ENCODE measurements around the gene SART1.
A peak's percentile ranks its signal among the peaks of the same experiment; 100 is the strongest.

Gene SART1

DNA sequence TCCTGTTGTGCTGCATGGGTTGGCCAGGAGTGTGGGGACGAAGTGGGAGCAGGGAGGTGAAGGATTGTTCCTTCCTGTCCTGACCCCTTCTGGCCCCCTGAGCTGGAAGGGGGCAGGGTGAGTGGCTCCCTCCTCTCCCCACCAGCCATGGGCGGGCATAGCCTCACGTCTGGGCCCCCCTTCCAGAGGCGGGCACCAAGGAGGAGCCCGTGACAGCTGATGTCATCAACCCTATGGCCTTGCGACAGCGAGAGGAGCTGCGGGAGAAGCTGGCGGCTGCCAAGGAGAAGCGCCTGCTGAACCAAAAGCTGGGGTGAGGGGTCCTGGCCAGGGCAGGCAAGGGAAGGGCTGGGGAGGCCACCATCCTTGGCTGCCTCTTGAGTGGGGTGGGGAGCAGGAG lies 3.4 kb downstream of the SART1 start:
- no peak for DNase-seq (ENCODE audit: low read depth, low spot score)
- H3K36me3 ChIP-seq (ENCODE audit: control insufficient read depth, insufficient read depth, low read length): peaks cover 43% of the 10 kb centered on the region
- WGBS (ENCODE audit: insufficient coverage, insufficient read length): no CpG with 5 or more reads among the region's 10 CpGs

DNA sequence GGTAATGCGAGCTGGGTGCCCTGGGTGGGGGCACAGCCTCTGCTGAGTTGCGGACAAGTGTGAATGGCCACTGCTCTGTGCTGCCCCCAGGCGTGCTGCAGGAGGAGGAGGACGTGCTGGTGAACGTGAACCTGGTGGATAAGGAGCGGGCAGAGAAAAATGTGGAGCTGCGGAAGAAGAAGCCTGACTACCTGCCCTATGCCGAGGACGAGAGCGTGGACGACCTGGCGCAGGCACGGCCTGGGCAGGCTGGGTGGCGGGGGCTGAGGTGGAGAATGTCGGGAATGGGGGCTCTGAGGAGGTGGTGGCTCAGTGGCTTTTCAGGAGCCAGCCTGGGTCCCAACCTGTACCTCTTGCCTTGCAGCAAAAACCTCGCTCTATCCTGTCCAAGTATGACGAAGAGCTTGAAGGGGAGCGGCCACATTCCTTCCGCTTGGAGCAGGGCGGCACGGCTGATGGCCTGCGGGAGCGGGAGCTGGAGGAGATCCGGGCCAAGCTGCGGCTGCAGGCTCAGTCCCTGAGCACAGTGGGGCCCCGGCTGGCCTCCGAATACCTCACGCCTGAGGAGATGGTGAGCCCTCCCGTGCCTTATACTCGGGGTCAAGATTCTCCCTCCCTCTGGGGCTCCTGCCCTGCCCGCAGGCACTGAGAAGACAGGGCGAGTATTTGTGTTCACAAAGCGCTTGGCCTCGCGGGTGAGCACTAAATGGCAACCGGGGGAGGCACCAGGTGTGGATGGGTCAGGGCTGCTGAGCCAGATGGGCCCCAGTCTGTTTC lies 4.6 kb downstream of the SART1 start:
- Histone ChIP-seq H3K27me3 (ENCODE audit: control insufficient read depth, insufficient read depth, low read length) (no peaks in the 10 kb centered on the region), H3K36me3 (ENCODE audit: control insufficient read depth, insufficient read depth, low read length) (peaks cover 43% of the 10 kb centered on the region), H3K9me3 (ENCODE audit: control insufficient read depth, insufficient read depth, low read length) (no peaks in the 10 kb centered on the region), H3K27ac (ENCODE audit: low read length) (no peak overlapping the region), H3K4me3 (ENCODE audit: low read length) (no peak overlapping the region), H3K4me1 (ENCODE audit: control insufficient read depth, insufficient read depth, low read length) (0 out of 2 replicates have a peak, but pooled peaks cover 2% of the 10 kb centered on the region)
- DNase-seq (ENCODE audit: low read depth, low spot score): no peak
- no CpG with 5 or more reads among the region's 36 CpGs for WGBS (ENCODE audit: insufficient coverage, insufficient read length)

More for the DNA sequence above, 3.4 kb downstream of the SART1 start:
- Histone ChIP-seq H3K4me3 (ENCODE audit: low read length) (no peak overlapping the region), H3K4me1 (ENCODE audit: control insufficient read depth, insufficient read depth, low read length) (0 out of 2 replicates have a peak, but pooled peaks cover 2% of the 10 kb centered on the region), H3K27me3 (ENCODE audit: control insufficient read depth, insufficient read depth, low read length) (no peaks in the 10 kb centered on the region), H3K27ac (ENCODE audit: low read length) (no peak overlapping the region), H3K9me3 (ENCODE audit: control insufficient read depth, insufficient read depth, low read length) (no peaks in the 10 kb centered on the region)

DNA sequence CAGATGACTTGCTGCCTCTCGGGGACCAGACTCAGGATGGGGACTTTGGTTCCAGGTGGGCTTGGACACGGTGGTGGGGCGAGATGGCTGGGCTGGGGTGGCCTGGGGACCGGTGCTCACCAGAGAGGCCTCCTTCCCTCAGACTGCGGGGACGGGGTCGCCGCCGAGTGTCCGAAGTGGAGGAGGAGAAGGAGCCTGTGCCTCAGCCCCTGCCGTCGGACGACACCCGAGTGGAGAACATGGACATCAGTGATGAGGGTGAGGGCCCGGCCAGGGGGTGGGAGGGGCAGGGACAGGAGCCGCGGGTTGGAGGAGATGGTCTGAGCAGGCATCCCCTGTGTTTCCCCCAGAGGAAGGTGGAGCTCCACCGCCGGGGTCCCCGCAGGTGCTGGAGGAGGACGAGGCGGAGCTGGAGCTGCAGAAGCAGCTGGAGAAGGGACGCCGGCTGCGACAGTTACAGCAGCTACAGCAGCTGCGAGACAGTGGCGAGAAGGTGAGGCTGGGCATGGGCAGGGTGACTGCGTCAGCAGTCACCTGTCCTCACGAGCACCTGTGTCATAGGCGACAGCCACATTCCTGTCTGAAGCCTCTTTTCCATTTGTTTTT lies 5.9 kb downstream of the SART1 start:
- H3K4me3 ChIP-seq (ENCODE audit: low read length): peak overlapping the region; percentile 10; the same call in 1 of the 2 replicates
- no CpG with 5 or more reads among the region's 30 CpGs for WGBS (ENCODE audit: insufficient coverage, insufficient read length)
- no peak for DNase-seq (ENCODE audit: low read depth, low spot score)
- H3K4me1 ChIP-seq (ENCODE audit: control insufficient read depth, insufficient read depth, low read length): 0 out of 2 replicates have a peak, but pooled peaks cover 2% of the 10 kb centered on the region
- no peak overlapping the region for H3K27ac ChIP-seq (ENCODE audit: low read length)
- H3K36me3 ChIP-seq (ENCODE audit: control insufficient read depth, insufficient read depth, low read length): peaks cover 43% of the 10 kb centered on the region
- H3K9me3 ChIP-seq (ENCODE audit: control insufficient read depth, insufficient read depth, low read length): no peaks in the 10 kb centered on the region
- H3K27me3 ChIP-seq (ENCODE audit: control insufficient read depth, insufficient read depth, low read length): no peaks in the 10 kb centered on the region

DNA sequence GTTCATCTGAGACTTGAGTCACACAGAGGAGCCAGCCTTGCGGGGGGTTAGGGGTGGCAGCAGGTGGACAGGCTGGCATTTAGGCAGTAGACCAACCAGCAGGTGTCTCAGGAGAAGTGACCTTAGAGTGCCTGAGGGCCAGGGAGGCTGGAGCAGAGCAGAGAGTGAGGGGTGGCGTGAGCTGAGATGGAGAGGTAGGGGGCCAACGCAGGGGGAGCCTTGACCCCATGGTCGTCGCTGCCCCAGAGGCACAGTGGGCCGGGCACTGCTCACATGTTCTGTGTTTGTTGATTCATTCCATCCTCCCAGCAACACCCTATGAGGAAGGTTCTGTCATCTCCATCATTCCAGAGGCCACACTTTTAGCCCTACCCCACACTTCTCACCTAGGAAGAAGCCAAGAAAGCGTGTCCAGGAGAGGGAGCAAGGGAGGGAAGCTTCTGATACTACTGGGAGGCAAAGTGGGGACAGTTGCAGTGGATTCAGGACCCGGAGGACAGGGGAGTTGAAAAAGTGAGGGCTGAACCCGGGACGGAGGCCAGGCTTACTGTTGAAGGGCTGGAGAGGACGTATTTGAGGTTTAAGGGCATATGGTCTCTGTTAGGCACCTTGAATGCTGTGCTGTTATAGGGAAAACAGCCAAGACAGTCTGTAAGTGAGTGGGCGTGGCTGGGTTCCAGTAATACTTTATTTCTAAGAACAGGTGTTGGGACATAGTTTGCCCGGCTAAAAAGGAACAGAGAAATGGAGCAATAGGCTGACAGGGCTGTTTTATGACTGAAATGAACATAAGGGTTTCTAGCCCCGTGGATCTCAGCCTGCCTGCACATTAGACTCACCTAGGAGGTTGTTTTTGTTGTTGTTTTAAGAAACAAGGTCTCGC lies 7.3 kb downstream of the SART1 start:
- Histone ChIP-seq H3K27ac (ENCODE audit: low read length) (no peak overlapping the region), H3K9me3 (ENCODE audit: control insufficient read depth, insufficient read depth, low read length) (no peaks in the 10 kb centered on the region), H3K4me3 (ENCODE audit: low read length) (no peak overlapping the region), H3K27me3 (ENCODE audit: control insufficient read depth, insufficient read depth, low read length) (no peaks in the 10 kb centered on the region), H3K36me3 (ENCODE audit: control insufficient read depth, insufficient read depth, low read length) (peaks cover 43% of the 10 kb centered on the region), H3K4me1 (ENCODE audit: control insufficient read depth, insufficient read depth, low read length) (no peaks in the 10 kb centered on the region)
- no peak for DNase-seq (ENCODE audit: low read depth, low spot score)
- no CpG with 5 or more reads among the region's 15 CpGs for WGBS (ENCODE audit: insufficient coverage, insufficient read length)

DNA sequence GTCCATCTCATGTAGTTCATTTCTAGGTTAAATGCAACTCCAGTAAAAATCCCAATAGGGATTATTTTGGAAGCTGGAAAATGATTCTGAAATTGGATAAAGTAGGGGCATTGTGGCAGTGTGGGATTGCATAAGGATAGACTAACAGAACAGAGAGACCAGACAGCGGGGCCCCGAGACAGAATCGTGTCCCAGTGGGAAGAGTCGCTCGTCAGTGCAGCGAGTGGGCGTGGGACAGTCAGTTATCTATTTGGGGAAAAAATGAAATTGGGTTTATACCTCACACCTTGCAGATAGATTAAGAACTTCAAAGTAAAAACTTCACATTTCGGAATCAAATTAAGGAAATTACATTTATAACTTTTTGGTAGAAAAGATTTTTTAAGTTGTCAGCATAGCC lies 10.6 kb downstream of the SART1 start:
- WGBS (ENCODE audit: insufficient coverage, insufficient read length): no CpG with 5 or more reads among the region's 8 CpGs
- Histone ChIP-seq H3K4me3 (ENCODE audit: low read length) (no peak overlapping the region), H3K9me3 (ENCODE audit: control insufficient read depth, insufficient read depth, low read length) (no peaks in the 10 kb centered on the region), H3K27ac (ENCODE audit: low read length) (no peak overlapping the region), H3K4me1 (ENCODE audit: control insufficient read depth, insufficient read depth, low read length) (no peaks in the 10 kb centered on the region), H3K27me3 (ENCODE audit: control insufficient read depth, insufficient read depth, low read length) (no peaks in the 10 kb centered on the region), H3K36me3 (ENCODE audit: control insufficient read depth, insufficient read depth, low read length) (peaks cover 18% of the 10 kb centered on the region)
- no peak for DNase-seq (ENCODE audit: low read depth, low spot score)

DNA sequence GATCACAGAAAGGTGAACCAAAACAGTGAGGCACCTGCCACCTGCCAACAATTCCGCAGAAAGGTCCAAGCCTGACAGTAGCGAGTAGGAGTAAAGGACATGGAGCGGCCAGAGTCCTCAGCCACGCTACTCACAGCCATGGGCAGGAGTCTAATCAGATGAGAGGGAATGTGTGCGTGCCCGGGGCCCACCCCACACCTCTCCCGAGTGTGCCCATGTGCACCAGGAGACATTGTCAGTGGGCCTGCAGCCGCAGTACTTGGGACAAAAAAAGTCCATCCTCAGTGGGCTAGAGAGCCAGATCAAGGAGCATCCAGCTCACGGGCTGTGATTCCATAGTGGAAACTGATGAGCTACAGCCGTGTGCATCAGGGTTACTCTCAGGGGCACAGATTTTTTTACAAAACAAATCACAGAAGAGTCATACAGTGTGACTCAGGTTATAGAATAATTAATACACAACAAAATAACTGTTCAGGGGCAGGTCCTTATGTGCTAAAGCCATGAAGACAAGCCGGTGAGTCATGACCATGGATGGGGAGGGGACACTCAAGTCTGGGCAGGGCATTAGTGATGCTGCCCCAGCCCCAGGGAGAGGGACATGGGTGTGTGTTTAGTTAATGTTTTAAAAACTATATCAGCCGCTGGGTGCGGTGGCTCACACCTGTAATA lies 12.0 kb downstream of the SART1 start:
- no peak overlapping the region for H3K4me3 ChIP-seq (ENCODE audit: low read length)
- no CpG with 5 or more reads among the region's 13 CpGs for WGBS (ENCODE audit: insufficient coverage, insufficient read length)
- no peak overlapping the region for H3K27ac ChIP-seq (ENCODE audit: low read length)
- H3K36me3 ChIP-seq (ENCODE audit: control insufficient read depth, insufficient read depth, low read length): peaks cover 19% of the 10 kb centered on the region
- H3K27me3 ChIP-seq (ENCODE audit: control insufficient read depth, insufficient read depth, low read length): no peaks in the 10 kb centered on the region
- H3K4me1 ChIP-seq (ENCODE audit: control insufficient read depth, insufficient read depth, low read length): no peaks in the 10 kb centered on the region
- no peaks in the 10 kb centered on the region for H3K9me3 ChIP-seq (ENCODE audit: control insufficient read depth, insufficient read depth, low read length)
- no peak for DNase-seq (ENCODE audit: low read depth, low spot score)

DNA sequence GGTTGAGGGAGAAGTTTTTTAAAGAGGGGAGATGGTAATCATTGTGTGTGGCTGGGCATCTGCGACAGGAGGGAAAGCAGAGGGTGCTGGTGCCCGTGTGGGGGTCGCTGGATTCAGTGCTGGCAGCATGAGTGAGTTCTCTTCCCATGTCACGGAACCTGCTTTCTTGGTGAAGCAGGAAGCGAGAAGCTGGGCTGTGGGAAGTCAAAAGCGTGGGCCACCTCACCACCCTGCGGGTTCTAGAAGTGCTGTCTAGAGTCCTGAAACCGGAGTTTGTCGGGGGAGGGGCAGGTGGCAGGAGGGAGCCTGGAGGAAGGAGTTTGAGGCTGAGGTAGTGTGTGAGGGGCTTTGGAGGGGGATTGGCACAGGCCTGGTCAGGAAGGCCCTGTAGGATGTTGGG lies 14.2 kb downstream of the SART1 start:
- H3K4me3 ChIP-seq (ENCODE audit: low read length): no peak overlapping the region
- H3K27me3 ChIP-seq (ENCODE audit: control insufficient read depth, insufficient read depth, low read length): no peaks in the 10 kb centered on the region
- H3K36me3 ChIP-seq (ENCODE audit: control insufficient read depth, insufficient read depth, low read length): peaks cover 15% of the 10 kb centered on the region
- no peaks in the 10 kb centered on the region for H3K9me3 ChIP-seq (ENCODE audit: control insufficient read depth, insufficient read depth, low read length)
- no peak for DNase-seq (ENCODE audit: low read depth, low spot score)
- H3K4me1 ChIP-seq (ENCODE audit: control insufficient read depth, insufficient read depth, low read length): no peaks in the 10 kb centered on the region
- no CpG with 5 or more reads among the region's 9 CpGs for WGBS (ENCODE audit: insufficient coverage, insufficient read length)
- H3K27ac ChIP-seq (ENCODE audit: low read length): no peak overlapping the region

DNA sequence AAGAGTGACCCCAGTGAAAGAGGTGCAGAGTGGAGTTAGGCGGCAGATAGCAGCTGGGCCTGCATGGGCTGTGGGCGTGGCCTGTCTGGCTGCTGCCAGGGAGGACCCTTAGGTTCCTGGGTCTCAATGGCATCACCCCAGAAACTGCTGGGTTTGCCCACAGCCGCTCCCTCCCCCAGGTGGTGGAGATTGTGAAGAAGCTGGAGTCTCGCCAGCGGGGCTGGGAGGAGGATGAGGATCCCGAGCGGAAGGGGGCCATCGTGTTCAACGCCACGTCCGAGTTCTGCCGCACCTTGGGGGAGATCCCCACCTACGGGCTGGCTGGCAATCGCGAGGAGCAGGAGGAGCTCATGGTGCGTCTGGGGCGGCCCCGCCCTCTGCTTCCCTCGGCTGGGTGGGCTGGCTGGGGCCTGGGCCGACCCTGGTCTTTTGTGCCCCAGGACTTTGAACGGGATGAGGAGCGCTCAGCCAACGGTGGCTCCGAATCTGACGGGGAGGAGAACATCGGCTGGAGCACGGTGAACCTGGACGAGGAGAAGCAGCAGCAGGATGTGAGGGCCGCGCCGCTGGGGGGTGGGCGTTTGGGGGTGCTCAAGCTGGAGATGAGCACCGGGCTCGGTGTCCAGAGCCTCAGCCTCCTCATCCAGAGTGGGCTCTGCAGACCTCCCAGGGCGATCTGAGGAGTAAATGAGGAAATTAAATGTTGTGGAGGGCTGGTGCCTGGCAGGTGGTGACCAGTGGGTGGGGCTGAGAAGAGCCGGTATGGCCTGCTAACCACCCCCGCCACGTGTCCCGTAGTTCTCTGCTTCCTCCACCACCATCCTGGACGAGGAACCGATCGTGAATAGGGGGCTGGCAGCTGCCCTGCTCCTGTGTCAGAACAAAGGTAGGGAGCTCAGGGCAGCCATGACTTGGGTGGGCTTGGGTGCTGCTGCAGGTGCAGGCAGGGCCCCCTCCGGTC lies 15.0 kb downstream of the SART1 start:
- no peak overlapping the region for H3K27ac ChIP-seq (ENCODE audit: low read length)
- H3K4me1 ChIP-seq (ENCODE audit: control insufficient read depth, insufficient read depth, low read length): no peaks in the 10 kb centered on the region
- H3K9me3 ChIP-seq (ENCODE audit: control insufficient read depth, insufficient read depth, low read length): no peaks in the 10 kb centered on the region
- H3K4me3 ChIP-seq (ENCODE audit: low read length): no peak overlapping the region
- DNase-seq (ENCODE audit: low read depth, low spot score): no peak
- peaks cover 15% of the 10 kb centered on the region for H3K36me3 ChIP-seq (ENCODE audit: control insufficient read depth, insufficient read depth, low read length)
- no peaks in the 10 kb centered on the region for H3K27me3 ChIP-seq (ENCODE audit: control insufficient read depth, insufficient read depth, low read length)
- WGBS (ENCODE audit: insufficient coverage, insufficient read length): no CpG with 5 or more reads among the region's 43 CpGs

DNA sequence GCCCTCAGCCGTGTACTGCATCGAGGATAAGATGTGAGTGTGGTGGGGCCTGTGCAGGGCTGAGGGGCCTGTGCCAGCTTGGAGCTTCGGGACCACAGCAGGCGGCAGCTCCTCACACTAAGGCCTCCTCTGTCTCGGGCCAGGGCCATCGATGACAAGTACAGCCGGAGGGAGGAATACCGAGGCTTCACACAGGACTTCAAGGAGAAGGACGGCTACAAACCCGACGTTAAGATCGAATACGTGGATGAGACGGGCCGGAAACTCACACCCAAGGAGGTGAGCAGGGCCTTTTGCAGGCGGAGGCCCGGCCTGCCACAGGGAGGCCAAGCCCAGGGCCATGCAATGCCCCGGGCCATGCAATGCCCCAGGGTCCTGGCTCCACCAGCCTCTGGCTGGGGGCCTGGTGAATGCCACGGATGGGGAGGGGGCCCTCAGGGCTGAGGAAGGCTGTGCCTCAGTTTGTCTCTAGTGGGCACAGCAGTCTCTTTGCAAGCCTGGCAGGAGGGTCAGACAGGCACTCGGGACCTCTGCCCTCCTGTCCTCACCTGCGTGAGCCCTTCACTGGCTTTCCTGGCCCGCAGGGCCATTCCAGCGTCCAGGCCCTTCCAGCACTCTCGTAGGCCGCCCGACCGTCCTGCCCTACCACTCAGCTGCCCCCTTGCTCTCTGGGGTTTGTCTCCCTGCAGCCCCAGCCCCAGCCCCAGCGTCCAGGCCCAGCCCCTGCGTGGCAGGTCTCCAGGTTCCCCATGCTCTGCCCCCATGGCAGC lies 16.3 kb downstream of the SART1 start:
- H3K9me3 ChIP-seq (ENCODE audit: control insufficient read depth, insufficient read depth, low read length): no peaks in the 10 kb centered on the region
- H3K4me1 ChIP-seq (ENCODE audit: control insufficient read depth, insufficient read depth, low read length): no peaks in the 10 kb centered on the region
- WGBS (ENCODE audit: insufficient coverage, insufficient read length): no CpG with 5 or more reads among the region's 29 CpGs
- H3K27me3 ChIP-seq (ENCODE audit: control insufficient read depth, insufficient read depth, low read length): no peaks in the 10 kb centered on the region
- H3K36me3 ChIP-seq (ENCODE audit: control insufficient read depth, insufficient read depth, low read length): peaks cover 15% of the 10 kb centered on the region
- no peak for DNase-seq (ENCODE audit: low read depth, low spot score)
- H3K4me3 ChIP-seq (ENCODE audit: low read length): no peak overlapping the region
- H3K27ac ChIP-seq (ENCODE audit: low read length): no peak overlapping the region

Data from iPS DF 6.9 (cell line).